ENCODE measurements around the gene TOR4A.

TOR4A gene

DNA sequence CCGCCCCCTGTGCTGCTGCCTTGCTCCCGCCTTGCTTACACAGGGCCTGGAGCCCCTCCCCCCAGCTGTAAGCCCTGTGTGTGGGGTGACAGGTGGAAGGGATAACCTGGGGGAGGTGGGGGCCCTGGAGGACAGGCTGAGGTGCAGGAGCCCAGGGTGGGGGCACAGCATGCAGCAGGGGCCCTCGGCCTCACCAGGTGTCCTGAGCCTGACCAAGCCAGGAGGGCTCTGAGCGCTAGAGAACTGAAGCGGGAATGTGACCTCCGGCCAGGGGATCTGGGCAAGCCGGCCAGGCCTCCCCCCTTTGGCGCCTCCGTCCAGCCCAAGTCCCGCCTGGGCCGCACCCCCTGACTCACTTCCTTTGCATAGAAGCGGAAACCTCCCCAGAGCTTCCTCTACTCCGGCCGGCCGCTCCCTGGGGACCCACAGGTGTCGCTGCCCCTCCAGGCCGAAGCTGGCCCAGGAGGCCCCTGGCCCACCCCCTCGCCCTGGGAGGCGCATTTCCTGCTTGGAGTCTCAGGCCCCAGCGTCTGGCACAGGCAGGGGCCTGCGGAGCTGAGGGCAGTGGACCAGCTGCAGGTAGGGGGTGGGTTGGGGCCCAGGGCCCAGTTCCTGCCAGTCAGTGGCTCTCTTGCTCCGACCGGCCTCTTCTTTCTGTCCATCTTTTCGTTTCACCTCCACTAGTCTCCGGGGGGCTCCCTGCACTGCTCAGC lies at the start of gene TOR4A:
TSS of gene TOR4A (plus strand) at position 398 of the 713 bp plus-strand sequence. CDS start 964 bp downstream, outside the sequence.
- DNase-seq (ENCODE audit: low read depth): no peak
- H3K4me3 ChIP-seq (ENCODE audit: low read depth, low read length): peak within 1 kb of the TSS; percentile 46

DNA sequence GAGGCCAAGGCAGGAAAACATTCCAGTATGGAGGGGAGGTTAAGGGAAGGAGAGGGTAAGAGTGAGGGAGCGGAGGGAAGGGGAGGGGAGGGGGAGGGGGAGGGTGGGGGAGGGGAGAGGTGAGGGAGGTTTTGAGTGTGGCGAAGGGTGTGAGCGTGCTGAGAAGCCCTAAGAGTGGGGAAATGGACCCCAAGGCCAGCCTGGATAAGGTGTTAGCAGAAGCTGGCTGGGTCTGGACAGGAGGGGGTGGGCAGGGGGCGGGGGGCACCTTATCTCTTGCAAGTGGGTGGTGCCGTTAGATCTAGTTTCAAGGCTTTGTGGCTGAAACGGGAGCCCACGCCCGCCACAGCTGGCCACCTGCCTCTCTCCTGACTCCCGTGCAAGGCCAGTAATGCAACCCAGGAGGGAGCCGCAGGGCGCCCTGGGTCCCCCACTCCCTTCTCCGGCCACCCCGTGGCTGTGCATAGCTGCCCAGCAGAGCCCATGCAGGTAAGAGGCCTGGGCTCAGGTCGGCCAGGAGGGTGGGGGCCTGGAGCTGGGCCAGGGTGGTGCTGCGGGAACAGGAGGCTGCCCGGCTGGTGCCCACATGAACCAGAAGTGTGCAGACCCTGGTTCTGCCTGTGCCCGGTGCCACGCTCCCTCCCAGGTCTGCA lies 49.5 kb upstream of the TOR4A start:
- no peak for DNase-seq (ENCODE audit: low read depth)
- H3K4me3 ChIP-seq (ENCODE audit: low read depth, low read length): no peak overlapping the region

DNA sequence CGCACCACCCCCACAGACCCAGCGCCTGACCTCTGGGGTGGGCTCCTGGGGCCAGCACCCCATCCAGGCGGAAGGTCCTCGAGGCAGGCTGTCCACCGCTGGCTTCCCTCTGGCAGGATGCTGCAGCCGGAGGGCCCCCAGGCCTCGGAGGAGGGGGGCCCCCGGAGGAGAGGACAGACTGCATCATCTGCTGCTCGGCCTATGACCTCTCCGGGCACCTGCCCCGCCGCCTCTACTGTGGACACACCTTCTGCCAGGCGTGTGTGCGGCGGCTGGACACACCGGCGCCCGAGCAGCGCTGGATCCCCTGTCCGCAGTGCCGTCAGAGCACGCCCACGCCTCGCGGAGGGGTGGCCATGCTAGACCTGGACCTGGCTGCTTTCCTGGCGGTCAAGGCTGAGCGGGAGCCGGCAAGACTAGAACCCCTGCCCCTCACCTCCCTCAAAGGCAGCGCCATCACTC lies 49.0 kb upstream of the TOR4A start:
- DNase-seq (ENCODE audit: low read depth): no peak
- H3K4me3 ChIP-seq (ENCODE audit: low read depth, low read length): no peak overlapping the region

- no peak overlapping the region for H3K4me3 ChIP-seq (ENCODE audit: low read depth, low read length)
- DNase-seq (ENCODE audit: low read depth): no peak
These were observed 48.3 kb upstream of the TOR4A start for GRCh38 chr9:137228968-137229896.

GRCh38 chr9:137229903-137230704 lies 47.4 kb upstream of the TOR4A start:
- no peak overlapping the region for H3K4me3 ChIP-seq (ENCODE audit: low read depth, low read length)
- DNase-seq (ENCODE audit: low read depth): no peak

DNA sequence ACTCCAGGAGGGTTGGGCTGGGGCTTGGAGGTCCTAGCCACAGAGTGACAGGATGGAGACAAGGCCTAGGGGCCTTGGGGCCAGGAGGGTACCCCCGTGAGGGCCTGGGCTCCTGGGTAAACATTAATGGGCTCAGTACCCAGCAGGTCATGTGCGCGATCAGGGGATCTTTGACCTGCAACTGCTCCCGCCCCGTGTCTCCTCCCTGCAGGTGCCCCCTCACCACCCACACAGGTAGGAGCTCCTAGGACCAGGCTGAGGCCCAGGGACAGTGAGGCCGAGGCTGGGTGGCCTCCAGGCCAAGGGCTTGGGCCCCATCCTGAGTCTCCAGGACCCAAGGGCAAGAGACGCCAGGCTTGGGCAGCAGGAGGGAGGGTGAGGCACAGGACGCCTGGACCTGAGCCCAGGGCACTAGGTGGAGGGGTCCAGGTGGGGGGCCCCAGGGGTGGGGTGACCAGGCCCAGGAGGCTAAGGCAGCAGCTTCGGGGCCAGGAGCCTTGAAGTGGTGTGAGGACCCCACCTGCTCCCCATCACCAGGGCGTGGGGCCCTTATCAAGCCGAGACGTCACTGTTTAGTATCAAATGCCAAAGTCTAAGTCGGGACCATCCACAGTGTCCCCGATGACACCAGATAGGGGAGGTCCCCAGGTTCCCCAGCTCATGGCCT lies 46.7 kb upstream of the TOR4A start, which contains the start of gene SLC34A3:
TSS of gene SLC34A3 (plus strand) at position 197 of the 667 bp plus-strand sequence. CDS start 802 bp downstream, outside the sequence.
- no peak within 1 kb of the TSS for H3K4me3 ChIP-seq (ENCODE audit: low read depth, low read length)
- no peak for DNase-seq (ENCODE audit: low read depth)

DNA sequence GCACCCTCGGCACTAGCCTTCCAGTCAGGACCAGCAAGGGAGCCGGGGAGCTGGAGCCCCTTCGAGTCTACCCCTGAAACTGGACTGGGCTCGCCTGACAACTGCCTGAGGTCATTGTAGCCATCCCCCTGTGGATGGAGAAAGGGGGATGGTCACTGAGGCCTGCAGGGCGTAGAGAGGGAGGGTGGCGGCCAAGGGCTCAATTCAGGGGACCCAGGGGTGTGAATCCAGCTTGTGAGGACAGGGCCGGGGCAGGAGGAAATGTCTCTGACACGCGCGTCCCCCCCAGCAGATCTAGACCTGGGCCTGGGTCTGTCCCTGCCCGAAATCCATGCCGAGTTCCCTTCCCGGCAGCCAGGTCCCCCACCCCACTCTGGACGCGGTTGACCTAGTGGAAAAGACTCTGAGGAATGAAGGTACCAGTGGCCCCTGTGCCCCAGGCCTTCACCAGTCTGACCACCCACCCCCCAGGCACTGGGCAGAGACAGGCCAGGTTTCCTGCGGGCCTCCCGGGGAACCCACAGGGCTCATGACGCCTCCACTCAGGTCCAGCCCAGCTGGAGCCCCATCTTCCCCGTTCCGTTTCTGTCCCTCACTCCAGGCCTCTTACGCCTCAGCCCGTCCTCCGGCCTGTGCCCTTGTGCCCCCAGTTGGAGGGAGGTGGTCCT lies 46.0 kb upstream of the TOR4A start:
- no peak overlapping the region for H3K4me3 ChIP-seq (ENCODE audit: low read depth, low read length)
- DNase-seq (ENCODE audit: low read depth): no peak

DNA sequence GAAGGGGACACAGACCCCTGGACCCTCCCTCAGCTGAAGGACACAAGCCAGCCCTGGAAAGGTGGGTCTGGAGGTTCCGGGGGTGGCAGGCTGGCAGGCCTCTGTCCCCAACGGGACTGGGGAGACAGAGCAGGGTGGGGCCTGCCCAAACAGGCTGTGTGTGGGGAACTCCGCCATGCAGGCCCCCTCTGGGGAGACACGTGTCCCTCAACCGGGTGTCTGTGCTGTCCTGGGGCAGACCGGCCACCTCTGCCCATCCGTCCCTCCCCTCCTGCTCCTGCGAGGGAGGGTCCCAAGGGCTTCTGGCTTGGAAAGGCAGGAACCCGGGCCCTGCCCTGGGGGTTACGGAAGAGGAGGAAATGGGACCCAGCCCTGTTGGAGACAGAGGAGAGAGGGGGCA lies 45.4 kb upstream of the TOR4A start:
- no peak overlapping the region for H3K4me3 ChIP-seq (ENCODE audit: low read depth, low read length)

GRCh38 chr9:137232510-137232909 lies 45.0 kb upstream of the TOR4A start:
- H3K4me3 ChIP-seq (ENCODE audit: low read depth, low read length): no peak overlapping the region
- DNase-seq (ENCODE audit: low read depth): no peak

More for the DNA sequence above, 45.4 kb upstream of the TOR4A start:
- no peak for DNase-seq (ENCODE audit: low read depth)

DNA sequence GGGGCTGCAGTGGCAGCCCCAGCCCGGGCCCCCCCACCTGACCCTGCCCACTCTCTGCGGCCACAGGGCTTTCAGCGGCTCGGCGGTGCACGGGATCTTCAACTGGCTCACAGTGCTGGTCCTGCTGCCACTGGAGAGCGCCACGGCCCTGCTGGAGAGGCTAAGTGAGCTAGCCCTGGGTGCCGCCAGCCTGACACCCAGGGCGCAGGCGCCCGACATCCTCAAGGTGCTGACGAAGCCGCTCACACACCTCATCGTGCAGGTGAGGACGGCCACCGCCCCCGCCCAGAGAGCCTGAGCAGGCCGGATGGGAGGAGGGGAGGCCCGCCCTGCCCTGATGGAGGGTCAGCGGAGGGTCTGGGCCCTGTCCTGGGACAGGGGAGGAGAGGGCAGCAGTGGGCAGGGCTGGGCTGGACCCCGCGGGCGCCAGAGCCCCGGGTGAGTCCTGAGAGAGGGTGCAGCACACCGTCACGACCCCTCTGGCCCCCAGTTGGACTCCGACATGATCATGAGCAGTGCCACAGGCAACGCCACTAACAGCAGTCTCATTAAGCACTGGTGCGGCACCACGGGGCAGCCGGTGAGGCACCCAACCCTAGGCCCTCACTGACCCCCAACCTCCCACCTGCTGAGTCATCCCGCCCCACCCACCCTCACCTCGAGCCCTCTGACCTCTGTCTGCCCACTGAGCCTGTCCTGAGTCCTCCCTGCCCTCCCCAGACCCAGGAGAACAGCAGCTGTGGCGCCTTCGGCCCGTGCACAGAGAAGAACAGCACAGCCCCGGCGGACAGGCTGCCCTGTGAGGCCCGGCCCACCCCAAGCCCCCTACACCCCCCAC lies 44.2 kb upstream of the TOR4A start:
- no peak overlapping the region for H3K4me3 ChIP-seq (ENCODE audit: low read depth, low read length)
- DNase-seq (ENCODE audit: low read depth): no peak

DNA sequence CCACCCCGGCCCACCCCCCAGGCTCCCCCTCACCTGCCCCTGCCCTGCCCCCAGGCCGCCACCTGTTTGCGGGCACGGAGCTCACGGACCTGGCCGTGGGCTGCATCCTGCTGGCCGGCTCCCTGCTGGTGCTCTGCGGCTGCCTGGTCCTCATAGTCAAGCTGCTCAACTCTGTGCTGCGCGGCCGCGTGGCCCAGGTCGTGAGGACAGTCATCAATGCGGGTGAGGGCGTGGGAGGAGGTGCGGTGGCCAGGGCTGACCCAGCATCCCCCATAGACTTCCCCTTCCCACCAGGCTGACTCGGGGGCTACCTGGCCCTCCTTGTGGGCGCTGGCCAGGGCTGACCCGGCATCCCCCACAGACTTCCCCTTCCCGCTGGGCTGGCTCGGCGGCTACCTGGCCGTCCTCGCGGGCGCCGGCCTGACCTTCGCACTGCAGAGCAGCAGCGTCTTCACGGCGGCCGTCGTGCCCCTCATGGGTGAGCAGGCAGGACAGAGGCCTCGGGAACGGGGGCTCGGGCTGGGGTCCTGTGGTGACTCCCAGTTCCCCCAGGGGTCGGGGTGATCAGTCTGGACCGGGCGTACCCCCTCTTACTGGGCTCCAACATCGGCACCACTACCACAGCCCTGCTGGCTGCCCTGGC lies 43.4 kb upstream of the TOR4A start:
- H3K4me3 ChIP-seq (ENCODE audit: low read depth, low read length): no peak overlapping the region
- no peak for DNase-seq (ENCODE audit: low read depth)

DNA sequence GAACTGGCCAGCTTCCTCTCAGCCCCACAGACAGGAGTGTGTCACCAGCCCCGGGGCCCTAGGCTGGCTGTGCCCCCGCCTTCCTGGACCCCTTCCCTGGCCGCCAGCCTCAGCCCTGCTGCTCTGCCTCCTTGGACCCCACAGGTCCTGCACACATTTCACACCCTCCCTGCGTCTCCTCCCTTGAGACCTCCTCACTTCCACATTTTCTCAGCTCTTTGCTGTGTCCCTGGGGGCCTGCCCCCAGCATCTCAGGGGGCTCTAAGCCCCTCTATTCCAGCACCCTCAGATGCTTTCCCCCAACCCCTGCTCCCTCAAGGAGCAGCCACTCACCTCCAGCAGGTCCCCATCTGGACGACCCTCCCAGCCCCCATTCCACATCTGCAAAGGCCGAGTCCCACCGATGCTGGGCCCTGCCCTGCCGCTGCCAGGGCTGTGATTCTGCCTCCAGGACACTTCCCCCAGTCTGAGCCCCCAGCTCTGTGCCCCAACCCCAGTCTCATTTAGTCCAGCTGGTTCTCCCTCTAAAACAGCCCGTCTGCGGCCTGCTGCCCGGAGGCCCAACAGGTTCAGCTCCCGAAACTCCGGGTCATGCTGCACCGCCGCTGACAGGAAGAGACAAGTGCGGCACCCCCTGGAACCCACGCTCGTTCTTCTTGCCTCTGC lies 42.6 kb upstream of the TOR4A start:
- no peak for DNase-seq (ENCODE audit: low read depth)
- H3K4me3 ChIP-seq (ENCODE audit: low read depth, low read length): no peak overlapping the region

DNA sequence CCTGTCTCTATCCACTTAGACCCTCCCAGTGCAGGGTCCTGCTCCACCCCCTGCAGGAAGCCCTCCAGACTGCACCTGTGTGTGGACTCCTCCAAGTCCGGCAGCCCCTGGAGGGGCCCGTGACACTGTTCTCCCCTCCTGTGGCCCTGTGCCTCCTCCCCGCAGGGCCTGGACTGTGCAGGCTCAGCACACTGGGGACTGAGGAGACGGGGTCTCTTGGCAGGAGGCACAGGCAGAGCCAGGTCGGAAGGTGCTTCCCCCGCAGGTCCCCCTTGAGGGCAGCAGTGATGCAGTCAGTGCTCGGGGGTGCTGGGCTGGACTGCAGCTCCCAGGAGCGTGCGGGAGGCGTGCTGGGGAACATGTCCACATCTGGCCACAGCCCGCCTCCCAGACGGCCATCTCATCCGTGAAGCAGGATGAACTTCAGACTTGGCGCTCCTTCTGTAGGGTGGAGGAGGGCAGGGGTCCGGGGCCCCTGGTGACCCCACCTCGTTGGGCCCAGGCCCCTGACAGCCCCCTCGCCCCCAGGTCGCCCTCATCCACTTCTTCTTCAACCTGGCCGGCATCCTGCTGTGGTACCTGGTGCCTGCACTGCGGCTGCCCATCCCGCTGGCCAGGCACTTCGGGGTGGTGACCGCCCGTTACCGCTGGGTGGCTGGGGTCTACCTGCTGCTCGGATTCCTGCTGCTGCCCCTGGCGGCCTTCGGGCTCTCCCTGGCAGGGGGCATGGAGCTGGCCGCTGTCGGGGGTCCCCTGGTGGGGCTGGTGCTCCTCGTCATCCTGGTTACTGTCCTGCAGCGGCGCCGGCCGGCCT lies 41.9 kb upstream of the TOR4A start:
- no peak overlapping the region for H3K4me3 ChIP-seq (ENCODE audit: low read depth, low read length)
- no peak for DNase-seq (ENCODE audit: low read depth)

DNA sequence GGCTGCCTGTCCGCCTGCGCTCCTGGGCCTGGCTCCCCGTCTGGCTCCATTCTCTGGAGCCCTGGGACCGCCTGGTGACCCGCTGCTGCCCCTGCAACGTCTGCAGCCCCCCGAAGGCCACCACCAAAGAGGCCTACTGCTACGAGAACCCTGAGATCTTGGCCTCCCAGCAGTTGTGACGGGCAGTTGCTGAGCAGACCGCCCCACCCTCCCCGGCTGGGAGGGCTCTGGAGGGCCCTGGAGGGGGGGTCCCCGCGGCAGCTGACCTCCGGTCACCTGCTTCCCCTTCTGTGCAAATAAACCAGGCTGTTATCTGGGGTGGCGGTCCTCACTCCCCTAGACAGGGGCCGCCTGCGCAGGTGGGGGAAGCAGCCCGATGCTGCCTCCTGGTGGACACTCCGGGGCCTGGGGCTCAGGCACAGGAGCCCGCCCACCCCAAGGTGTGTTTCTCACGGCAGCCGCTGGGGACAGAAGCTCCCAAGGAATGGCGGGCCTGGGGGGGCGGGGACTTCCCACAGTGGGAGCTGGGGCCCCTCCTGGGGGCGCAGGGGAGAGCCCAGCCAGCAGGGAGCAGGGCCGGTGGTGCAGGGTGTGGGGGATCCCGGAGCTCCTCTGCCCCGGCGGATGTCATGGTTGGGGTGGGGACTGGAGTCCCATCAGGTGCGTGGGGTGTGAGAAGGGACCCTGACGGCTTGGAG lies 41.1 kb upstream of the TOR4A start:
- H3K4me3 ChIP-seq (ENCODE audit: low read depth, low read length): no peak overlapping the region
- no peak for DNase-seq (ENCODE audit: low read depth)

GRCh38 chr9:137236936-137237421 lies 40.5 kb upstream of the TOR4A start:
- no peak overlapping the region for H3K4me3 ChIP-seq (ENCODE audit: low read depth, low read length)
- no peak for DNase-seq (ENCODE audit: low read depth)

All from skeletal muscle cell (primary cell).